ENCODE data around the gene OR4F16.
"Not testable (repeated sequence)": the region's sequence is repeated elsewhere in the genome, so short reads cannot be mapped to it uniquely, and the experiment has no call there.

OR4F16 gene

GRCh38 chr1:686554-686953, at the start of gene OR4F16:
Gene OR4F16, minus strand, starts transcription at chr1:686654. Its CDS starts 0 bp downstream, at chr1:686654.
- not testable (repeated sequence) for DNase-seq (ENCODE audit: low read depth in 2 of 2)

GRCh38 chr1:733649-734048, 47.2 kb upstream of the OR4F16 start:
- not testable (repeated sequence) for DNase-seq (ENCODE audit: low read depth in 2 of 2)

- DNase-seq (ENCODE audit: low read depth in 2 of 2), result not testable (repeated sequence)
Measured at GRCh38 chr1:727040-727439, 40.6 kb upstream of the OR4F16 start.

All from stimulated activated CD4-positive, alpha-beta T cell treated with anti-CD3 and anti-CD28 coated beads, Interleukin-1b, Interleukin-23, amount 100 ng/mL, for 4 hours (primary cell).